Smooth muscle cell (in vitro differentiated cells): Measurements from ENCODE around the gene TXNL4A. TPM values are rescaled to one million over a fixed set of nuclear protein-coding genes. Genes with fewer than 3 reads are reported as not detected.

Experiments used
- DNase-seq: peaks from one replicate; lab custom pipeline; 2025; ENCODE audit not compliant: unreplicated experiment; lab: John Stamatoyannopoulos, UW
- H2AFZ ChIP-seq: fragments of 200-600 bp; sonication (generic); 2 replicates; pipeline ENCODE4 v1.6.0; 2016; ENCODE audit warnings: antibody characterized with exemption, low read depth, mild to moderate bottlenecking
- H3F3A ChIP-seq: fragments of 200-600 bp; sonication (generic); 2 replicates; pipeline ENCODE4 v1.6.0; 2017; ENCODE audit warnings: antibody characterized with exemption, low read depth
- H3K27ac ChIP-seq: fragments of 200-600 bp; sonication (generic); 2 replicates; pipeline ENCODE4 v1.5.1; 2016; ENCODE audit warnings: low read depth, mild to moderate bottlenecking
- H3K27me3 ChIP-seq: fragments of 200-600 bp; sonication (generic); 2 replicates; pipeline ENCODE4 v1.6.1; 2016; ENCODE audit warnings: low read depth, mild to moderate bottlenecking
- H3K36me3 ChIP-seq: fragments of 200-600 bp; sonication (generic); 2 replicates; pipeline ENCODE4 v1.5.1; 2016; ENCODE audit warnings: low read depth
- H3K4me1 ChIP-seq: fragments of 200-600 bp; sonication (generic); 2 replicates; pipeline ENCODE4 v1.5.1; 2016; ENCODE audit warnings: low read depth
- H3K4me2 ChIP-seq: fragments of 200-600 bp; sonication (generic); 2 replicates; pipeline ENCODE4 v1.6.0; 2016; ENCODE audit warnings: mild to moderate bottlenecking
- H3K4me3 ChIP-seq: fragments of 200-600 bp; sonication (generic); 2 replicates; pipeline ENCODE4 v1.5.1; 2016; ENCODE audit warnings: mild to moderate bottlenecking
- H3K79me2 ChIP-seq: fragments of 200-600 bp; sonication (generic); 2 replicates; pipeline ENCODE4 v1.6.0; 2016; ENCODE audit warnings: low read depth, mild to moderate bottlenecking
- H3K9ac ChIP-seq: fragments of 200-600 bp; sonication (generic); 2 replicates; pipeline ENCODE4 v1.6.0; 2016; ENCODE audit warnings: low read depth
- H3K9me3 ChIP-seq: fragments of 200-600 bp; sonication (generic); replicated peaks from 2 replicates; pipeline ENCODE4 v1.5.1; 2016; ENCODE audit warnings: low read depth
- H4K20me1 ChIP-seq: fragments of 200-600 bp; sonication (generic); 2 replicates; pipeline ENCODE4 v1.6.0; 2016; ENCODE audit warnings: low read depth
- WGBS: methylation state at CpG from one replicate; pipeline ENCODE4 v1.1.7; 2016; ENCODE audit warnings: low lambda C conversion rate; 5-methylcytosine and 5-hydroxymethylcytosine counted together
- polyA plus RNA-seq: library from polyadenylated mRNA; unstranded; fragments of >200 nt; fragmentation: Nextera tagmentation; extraction: Ambion mirVana; gene quantifications from 2 replicates; pipeline ENCODE4 v1.2.1, GENCODE V29; 2016
- total RNA-seq: library from RNA; depleted of rRNA; stranded (reverse); fragments of >200 nt; gene quantifications from 2 replicates; pipeline ENCODE4 v1.2.3, GENCODE V29; 2014
- TF ChIP-seq, protein P1 (sequence below): fragments of 200-600 bp; sonication (generic); IDR thresholded peaks from 2 replicates; pipeline ENCODE4 v1.5.1; 2017; ENCODE audit warnings: borderline replicate concordance, mild to moderate bottlenecking, antibody characterized with exemption; ENCODE audit not compliant: insufficient read depth, poor library complexity, severe bottlenecking

The TXNL4A gene
- total and polyA plus RNA-seq, 2 experiments from 2014 or later: 62.2 to 243 TPM

DNA sequence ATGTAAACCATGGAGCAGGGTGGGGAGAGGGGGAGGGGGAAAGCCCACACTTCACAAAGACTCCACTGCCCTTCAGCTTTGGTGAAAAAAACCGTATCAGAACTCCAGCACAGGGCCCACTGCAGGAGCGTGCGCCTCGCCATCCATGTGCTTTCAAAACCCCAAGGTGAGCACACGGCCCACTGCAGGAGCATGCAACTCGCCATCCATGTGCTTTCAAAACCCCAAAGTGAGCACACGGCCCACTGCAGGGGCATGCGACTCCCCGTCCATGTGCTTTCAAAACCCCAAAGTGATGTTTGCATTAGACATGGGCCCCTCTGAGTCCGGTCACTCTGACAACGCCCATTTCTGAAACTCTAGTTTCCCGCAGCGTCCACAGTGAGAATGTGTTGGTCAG is 7.8 kb downstream of the TXNL4A start:
- no peak overlapping the region for H3K27ac ChIP-seq
- DNase-seq: no peak
- no peak overlapping the region for H3K4me2 ChIP-seq
- no peaks in the 10 kb centered on the region for H3K4me1 ChIP-seq
- H4K20me1 ChIP-seq: peaks cover 100% of the 10 kb centered on the region
- WGBS: 96% methylated on average over 13 of the region's 13 CpGs
- no peak overlapping the region for H2AFZ ChIP-seq
- peaks cover 98% of the 10 kb centered on the region for H3K79me2 ChIP-seq
- no peak overlapping the region for H3K9ac ChIP-seq
- no peaks in the 10 kb centered on the region for H3K9me3 ChIP-seq
- no peaks in the 10 kb centered on the region for H3K27me3 ChIP-seq
- TF ChIP-seq, protein P1, sequence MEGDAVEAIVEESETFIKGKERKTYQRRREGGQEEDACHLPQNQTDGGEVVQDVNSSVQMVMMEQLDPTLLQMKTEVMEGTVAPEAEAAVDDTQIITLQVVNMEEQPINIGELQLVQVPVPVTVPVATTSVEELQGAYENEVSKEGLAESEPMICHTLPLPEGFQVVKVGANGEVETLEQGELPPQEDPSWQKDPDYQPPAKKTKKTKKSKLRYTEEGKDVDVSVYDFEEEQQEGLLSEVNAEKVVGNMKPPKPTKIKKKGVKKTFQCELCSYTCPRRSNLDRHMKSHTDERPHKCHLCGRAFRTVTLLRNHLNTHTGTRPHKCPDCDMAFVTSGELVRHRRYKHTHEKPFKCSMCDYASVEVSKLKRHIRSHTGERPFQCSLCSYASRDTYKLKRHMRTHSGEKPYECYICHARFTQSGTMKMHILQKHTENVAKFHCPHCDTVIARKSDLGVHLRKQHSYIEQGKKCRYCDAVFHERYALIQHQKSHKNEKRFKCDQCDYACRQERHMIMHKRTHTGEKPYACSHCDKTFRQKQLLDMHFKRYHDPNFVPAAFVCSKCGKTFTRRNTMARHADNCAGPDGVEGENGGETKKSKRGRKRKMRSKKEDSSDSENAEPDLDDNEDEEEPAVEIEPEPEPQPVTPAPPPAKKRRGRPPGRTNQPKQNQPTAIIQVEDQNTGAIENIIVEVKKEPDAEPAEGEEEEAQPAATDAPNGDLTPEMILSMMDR: no peak
- no peaks in the 10 kb centered on the region for H3K36me3 ChIP-seq
- no peak overlapping the region for H3K4me3 ChIP-seq
- H3F3A ChIP-seq: no peaks in the 10 kb centered on the region

DNA sequence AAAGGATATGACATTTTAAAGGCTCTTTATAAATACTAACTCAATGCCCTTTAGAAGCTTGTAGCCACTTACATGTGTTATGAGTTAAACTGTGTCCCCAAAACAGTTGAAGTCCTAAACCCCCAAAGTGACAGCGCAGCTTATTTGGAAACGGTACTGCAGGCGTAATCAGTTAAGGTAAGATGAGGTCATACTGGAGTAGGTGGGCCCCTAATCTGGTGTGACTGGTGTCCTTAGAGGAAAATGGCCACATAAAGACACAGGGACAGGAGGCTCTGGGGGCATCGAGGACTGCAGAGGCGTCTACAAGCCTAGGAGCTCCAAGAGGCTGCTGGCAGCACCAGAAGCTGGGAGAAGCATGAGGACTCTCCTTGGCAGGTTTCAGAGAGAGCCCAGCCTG is 8.5 kb downstream of the TXNL4A start:
- H3K4me3 ChIP-seq: no peak overlapping the region
- DNase-seq: no peak
- no peak overlapping the region for H3K9ac ChIP-seq
- no peaks in the 10 kb centered on the region for H3K36me3 ChIP-seq
- no peak overlapping the region for H3K27ac ChIP-seq
- H3K79me2 ChIP-seq: peaks cover 98% of the 10 kb centered on the region
- no peak overlapping the region for H3K4me2 ChIP-seq
- no peaks in the 10 kb centered on the region for H3K27me3 ChIP-seq
- H2AFZ ChIP-seq: no peak overlapping the region
- no peaks in the 10 kb centered on the region for H3K9me3 ChIP-seq
- no peaks in the 10 kb centered on the region for H3K4me1 ChIP-seq
- WGBS: 95% methylated on average over 5 of the region's 5 CpGs
- no peaks in the 10 kb centered on the region for H3F3A ChIP-seq
- TF ChIP-seq, protein P1: no peak
- H4K20me1 ChIP-seq: peaks cover 100% of the 10 kb centered on the region

DNA sequence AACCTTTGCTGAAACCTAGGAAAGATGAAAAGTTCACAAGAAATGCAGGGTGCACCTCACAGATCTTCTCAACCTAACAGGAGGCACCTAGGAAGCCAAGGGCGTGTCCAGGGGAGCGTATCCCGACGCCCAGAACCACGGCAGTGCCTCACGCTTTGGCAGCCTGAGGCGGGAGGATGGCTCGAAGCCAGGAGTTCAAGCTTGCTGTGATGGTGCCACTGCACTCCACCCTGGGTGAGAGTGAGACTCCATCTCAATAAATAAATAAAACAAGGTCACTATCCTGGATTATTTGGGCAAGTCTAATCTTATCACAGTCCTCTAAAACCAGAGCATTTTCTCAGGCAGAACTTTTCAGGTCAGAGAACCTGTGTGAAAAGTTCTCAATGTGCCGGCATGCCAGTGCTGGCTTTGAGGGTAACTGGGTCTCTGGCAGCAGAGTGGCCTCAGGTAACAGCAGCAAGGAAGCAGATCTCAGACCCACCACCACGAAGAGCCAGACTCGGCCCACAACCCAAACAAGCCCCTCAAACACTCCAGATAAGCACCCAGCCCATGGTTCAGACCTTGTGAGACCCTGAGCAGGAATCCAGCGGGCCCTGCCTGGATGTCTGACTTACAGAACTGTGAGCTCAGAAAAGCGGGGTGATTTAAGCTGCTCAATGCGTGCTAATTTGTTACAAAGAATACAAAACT is 12.2 kb downstream of the TXNL4A start:
- peaks cover 89% of the 10 kb centered on the region for H4K20me1 ChIP-seq
- WGBS: 97% methylated on average over 14 of the region's 14 CpGs

More for the DNA sequence above, 12.2 kb downstream of the TXNL4A start:
- no peak overlapping the region for H2AFZ ChIP-seq
- H3K79me2 ChIP-seq: peaks cover 74% of the 10 kb centered on the region
- H3K9me3 ChIP-seq: no peaks in the 10 kb centered on the region
- no peak for DNase-seq
- H3K4me1 ChIP-seq: no peaks in the 10 kb centered on the region
- no peaks in the 10 kb centered on the region for H3F3A ChIP-seq
- H3K4me2 ChIP-seq: no peak overlapping the region
- H3K27ac ChIP-seq: no peak overlapping the region
- H3K4me3 ChIP-seq: no peak overlapping the region
- TF ChIP-seq, protein P1: no peak
- no peaks in the 10 kb centered on the region for H3K36me3 ChIP-seq
- H3K9ac ChIP-seq: no peak overlapping the region
- no peaks in the 10 kb centered on the region for H3K27me3 ChIP-seq
